Neural progenitor cell (in vitro differentiated cells): ENCODE measurements around the gene AUTS2.

ENCODE experiments used
- EZH2 ChIP-seq: fragments of 200-600 bp; sonication (generic); IDR thresholded peaks from 2 replicates; pipeline ENCODE4 v1.6.1; 2017; ENCODE audit warnings: antibody characterized with exemption, mild to moderate bottlenecking, moderate library complexity
- TF ChIP-seq, protein P1 (sequence below): fragments of 200-600 bp; sonication (generic); IDR thresholded peaks from 2 replicates; pipeline ENCODE4 v1.5.1; 2017; ENCODE audit warnings: antibody characterized with exemption, mild to moderate bottlenecking

DNA sequence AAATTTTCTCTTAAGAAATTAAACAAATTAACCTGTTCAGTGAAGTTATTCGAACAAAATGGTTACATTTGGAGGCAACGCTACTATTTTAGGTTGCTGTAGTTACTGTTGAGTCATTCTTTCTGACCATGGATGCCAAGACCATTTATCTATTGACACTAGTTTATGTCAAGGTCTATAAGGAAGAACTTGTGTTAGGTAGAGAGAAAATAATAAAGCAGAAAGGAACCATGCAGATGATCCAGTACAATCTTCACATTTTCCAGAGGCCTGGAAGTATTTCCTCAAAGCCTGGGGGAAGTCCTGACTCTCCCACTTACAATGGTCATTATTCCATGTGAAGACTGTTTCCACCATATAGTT is 925.7 kb downstream of the AUTS2 start:
- TF ChIP-seq, protein P1, sequence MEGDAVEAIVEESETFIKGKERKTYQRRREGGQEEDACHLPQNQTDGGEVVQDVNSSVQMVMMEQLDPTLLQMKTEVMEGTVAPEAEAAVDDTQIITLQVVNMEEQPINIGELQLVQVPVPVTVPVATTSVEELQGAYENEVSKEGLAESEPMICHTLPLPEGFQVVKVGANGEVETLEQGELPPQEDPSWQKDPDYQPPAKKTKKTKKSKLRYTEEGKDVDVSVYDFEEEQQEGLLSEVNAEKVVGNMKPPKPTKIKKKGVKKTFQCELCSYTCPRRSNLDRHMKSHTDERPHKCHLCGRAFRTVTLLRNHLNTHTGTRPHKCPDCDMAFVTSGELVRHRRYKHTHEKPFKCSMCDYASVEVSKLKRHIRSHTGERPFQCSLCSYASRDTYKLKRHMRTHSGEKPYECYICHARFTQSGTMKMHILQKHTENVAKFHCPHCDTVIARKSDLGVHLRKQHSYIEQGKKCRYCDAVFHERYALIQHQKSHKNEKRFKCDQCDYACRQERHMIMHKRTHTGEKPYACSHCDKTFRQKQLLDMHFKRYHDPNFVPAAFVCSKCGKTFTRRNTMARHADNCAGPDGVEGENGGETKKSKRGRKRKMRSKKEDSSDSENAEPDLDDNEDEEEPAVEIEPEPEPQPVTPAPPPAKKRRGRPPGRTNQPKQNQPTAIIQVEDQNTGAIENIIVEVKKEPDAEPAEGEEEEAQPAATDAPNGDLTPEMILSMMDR, result no peak
- no peak for TF ChIP-seq EZH2
